HG03139 (cell line): ENCODE results near the gene ZFYVE27.

Experiments used
- ATAC-seq: cut with Tn5 transposase; IDR thresholded peaks from one replicate; pipeline ENCODE4 v1.9.1; 2021; ENCODE audit not compliant: unreplicated experiment

The ZFYVE27 gene

GRCh38 chr10:97766996-97767924, 30.3 kb downstream of the ZFYVE27 start:
- no peak for ATAC-seq

- ATAC-seq, result no peak
Measured at GRCh38 chr10:97768322-97769315, 31.7 kb downstream of the ZFYVE27 start.

- no peak for ATAC-seq
Measured at GRCh38 chr10:97770255-97770654, 33.3 kb downstream of the ZFYVE27 start.

- ATAC-seq, result no peak
Measured at GRCh38 chr10:97771055-97771891, 34.3 kb downstream of the ZFYVE27 start.

GRCh38 chr10:97771913-97772823, 35.2 kb downstream of the ZFYVE27 start, which contains the start of gene SFRP5:
Gene SFRP5 (minus strand): TSS chr10:97771999. CDS start chr10:97771833, 166 bp downstream.
- ATAC-seq, result no peak

GRCh38 chr10:97773096-97773495, 36.2 kb downstream of the ZFYVE27 start:
- ATAC-seq, result no peak

GRCh38 chr10:97774811-97775294, 37.9 kb downstream of the ZFYVE27 start:
- no peak for ATAC-seq

- ATAC-seq, result no peak
Measured at GRCh38 chr10:97777143-97777542, 40.2 kb downstream of the ZFYVE27 start.

- ATAC-seq, result no peak
Measured at GRCh38 chr10:97778452-97779302, 41.7 kb downstream of the ZFYVE27 start.

- ATAC-seq, result no peak
Measured at GRCh38 chr10:97779492-97779891, 42.6 kb downstream of the ZFYVE27 start.

GRCh38 chr10:97779975-97780374, 43.0 kb downstream of the ZFYVE27 start:
- no peak for ATAC-seq

- no peak for ATAC-seq
Measured at GRCh38 chr10:97780841-97781617, 44.1 kb downstream of the ZFYVE27 start.

- no peak for ATAC-seq
Measured at GRCh38 chr10:97781618-97782331, 44.8 kb downstream of the ZFYVE27 start.

GRCh38 chr10:97782455-97783228, 45.7 kb downstream of the ZFYVE27 start:
- no peak for ATAC-seq

- no peak for ATAC-seq
Measured at GRCh38 chr10:97784200-97784810, 47.4 kb downstream of the ZFYVE27 start.

- no peak for ATAC-seq
Measured at GRCh38 chr10:97785231-97785630, 48.3 kb downstream of the ZFYVE27 start.
